Measurements from ENCODE around the gene TBCCD1.
"Not testable (repeated sequence)": the region's sequence is repeated elsewhere in the genome, so short reads cannot be mapped to it uniquely, and the experiment has no call there.

TBCCD1 gene

DNA sequence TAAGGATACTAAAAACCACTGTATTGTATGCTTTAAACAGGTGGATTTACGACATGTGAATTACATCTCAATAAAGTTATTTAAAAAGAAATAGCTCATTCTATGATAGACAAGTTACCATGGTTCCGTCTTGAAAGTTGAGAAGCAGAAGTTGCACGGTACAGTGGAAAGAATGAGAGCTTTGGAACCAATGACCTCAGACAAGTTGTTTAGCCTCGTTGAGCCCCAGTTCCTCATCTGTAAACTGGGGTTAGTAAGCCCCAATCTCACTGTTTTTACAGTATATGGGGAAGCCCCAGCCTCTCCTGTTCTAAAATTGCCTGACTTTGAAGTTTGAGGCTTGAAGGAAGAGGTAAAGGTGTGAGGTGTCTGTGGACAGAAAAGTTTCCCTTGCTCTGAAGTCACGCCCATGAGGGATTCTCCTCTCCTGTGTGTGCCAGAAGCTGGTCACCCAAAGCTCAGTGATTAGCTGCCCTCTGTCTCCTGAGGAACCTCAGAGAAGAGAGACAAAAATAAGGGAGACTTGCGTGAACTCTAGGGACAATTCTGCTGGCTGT lies 32.9 kb downstream of the TBCCD1 start:
- Histone ChIP-seq H3K27ac (ENCODE audit: poor library complexity, severe bottlenecking) (no peak overlapping the region), H3K36me3 (ENCODE audit: low read depth) (no peaks in the 10 kb centered on the region), H3K9me3 (ENCODE audit: severe bottlenecking) (no peaks in the 10 kb centered on the region), H3K4me3 (ENCODE audit: severe bottlenecking) (no peak overlapping the region), H3K4me1 (ENCODE audit: insufficient read depth, poor library complexity, severe bottlenecking) (no peaks in the 10 kb centered on the region), H3K27me3 (ENCODE audit: insufficient read depth, poor library complexity, severe bottlenecking) (no peaks in the 10 kb centered on the region)
- ATAC-seq (ENCODE audit: low read depth) (no peak), DNase-seq (ENCODE audit: low spot score) (no peak)
- TF ChIP-seq, protein P1, sequence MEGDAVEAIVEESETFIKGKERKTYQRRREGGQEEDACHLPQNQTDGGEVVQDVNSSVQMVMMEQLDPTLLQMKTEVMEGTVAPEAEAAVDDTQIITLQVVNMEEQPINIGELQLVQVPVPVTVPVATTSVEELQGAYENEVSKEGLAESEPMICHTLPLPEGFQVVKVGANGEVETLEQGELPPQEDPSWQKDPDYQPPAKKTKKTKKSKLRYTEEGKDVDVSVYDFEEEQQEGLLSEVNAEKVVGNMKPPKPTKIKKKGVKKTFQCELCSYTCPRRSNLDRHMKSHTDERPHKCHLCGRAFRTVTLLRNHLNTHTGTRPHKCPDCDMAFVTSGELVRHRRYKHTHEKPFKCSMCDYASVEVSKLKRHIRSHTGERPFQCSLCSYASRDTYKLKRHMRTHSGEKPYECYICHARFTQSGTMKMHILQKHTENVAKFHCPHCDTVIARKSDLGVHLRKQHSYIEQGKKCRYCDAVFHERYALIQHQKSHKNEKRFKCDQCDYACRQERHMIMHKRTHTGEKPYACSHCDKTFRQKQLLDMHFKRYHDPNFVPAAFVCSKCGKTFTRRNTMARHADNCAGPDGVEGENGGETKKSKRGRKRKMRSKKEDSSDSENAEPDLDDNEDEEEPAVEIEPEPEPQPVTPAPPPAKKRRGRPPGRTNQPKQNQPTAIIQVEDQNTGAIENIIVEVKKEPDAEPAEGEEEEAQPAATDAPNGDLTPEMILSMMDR (IDR thresholded peaks at IDR 0.05; ENCODE audit: poor library complexity, severe bottlenecking), result no peak

DNA sequence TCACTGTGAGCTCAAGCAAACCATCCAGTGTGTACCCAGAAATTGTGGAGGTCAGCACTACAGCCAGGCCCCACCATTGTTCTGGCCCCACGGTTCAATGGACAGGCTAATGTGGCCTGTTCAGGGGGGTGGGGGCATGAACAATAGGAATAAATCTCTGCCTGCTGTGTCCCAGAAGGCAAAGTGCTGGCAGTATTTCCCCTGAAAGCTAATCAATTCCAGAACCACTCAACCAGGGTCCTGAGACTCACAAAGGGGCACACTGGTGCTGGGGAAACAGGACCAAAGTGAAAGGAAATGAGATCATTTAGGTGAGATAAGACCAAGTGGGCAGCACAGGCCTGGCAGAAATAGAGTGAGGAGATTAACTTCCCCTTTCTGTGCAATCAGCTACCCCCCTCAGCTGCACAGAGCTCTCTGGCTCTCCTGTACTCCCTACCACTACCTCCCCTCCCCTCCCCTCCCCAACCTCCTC lies 34.5 kb downstream of the TBCCD1 start:
- TF ChIP-seq, protein P1 (IDR thresholded peaks at IDR 0.05; ENCODE audit: poor library complexity, severe bottlenecking), result no peak
- Histone ChIP-seq H3K27ac (ENCODE audit: poor library complexity, severe bottlenecking) (no peak overlapping the region), H3K36me3 (ENCODE audit: low read depth) (no peaks in the 10 kb centered on the region), H3K4me1 (ENCODE audit: insufficient read depth, poor library complexity, severe bottlenecking) (no peaks in the 10 kb centered on the region), H3K9me3 (ENCODE audit: severe bottlenecking) (no peaks in the 10 kb centered on the region), H3K27me3 (ENCODE audit: insufficient read depth, poor library complexity, severe bottlenecking) (no peaks in the 10 kb centered on the region), H3K4me3 (ENCODE audit: severe bottlenecking) (no peak overlapping the region)
- no peak for ATAC-seq (ENCODE audit: low read depth)
- no peak for DNase-seq (ENCODE audit: low spot score)

DNA sequence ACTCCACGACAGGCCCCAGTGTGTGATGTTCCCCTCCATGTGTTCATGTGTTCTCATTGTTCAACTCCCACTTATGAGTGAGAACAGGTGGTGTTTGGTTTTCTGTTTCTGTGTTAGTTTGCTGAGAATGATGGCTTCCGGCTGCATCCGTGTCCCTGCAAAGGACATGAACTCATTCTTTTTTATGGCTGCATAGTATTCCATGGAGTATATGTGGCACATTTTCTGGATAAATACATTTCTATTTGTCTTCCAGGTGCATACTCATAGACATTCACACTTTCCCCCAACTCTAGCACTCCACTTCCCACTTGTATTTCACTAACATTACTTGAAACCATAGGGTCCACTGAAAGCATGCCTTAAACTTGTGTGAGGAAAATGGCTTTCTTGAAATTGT lies 35.4 kb downstream of the TBCCD1 start:
- not testable (repeated sequence) for H3K4me1 ChIP-seq (ENCODE audit: insufficient read depth, poor library complexity, severe bottlenecking); H3K9me3 ChIP-seq (ENCODE audit: severe bottlenecking); H3K27ac ChIP-seq (ENCODE audit: poor library complexity, severe bottlenecking); ATAC-seq (ENCODE audit: low read depth); H3K36me3 ChIP-seq (ENCODE audit: low read depth); H3K27me3 ChIP-seq (ENCODE audit: insufficient read depth, poor library complexity, severe bottlenecking); H3K4me3 ChIP-seq (ENCODE audit: severe bottlenecking); DNase-seq (ENCODE audit: low spot score)

DNA sequence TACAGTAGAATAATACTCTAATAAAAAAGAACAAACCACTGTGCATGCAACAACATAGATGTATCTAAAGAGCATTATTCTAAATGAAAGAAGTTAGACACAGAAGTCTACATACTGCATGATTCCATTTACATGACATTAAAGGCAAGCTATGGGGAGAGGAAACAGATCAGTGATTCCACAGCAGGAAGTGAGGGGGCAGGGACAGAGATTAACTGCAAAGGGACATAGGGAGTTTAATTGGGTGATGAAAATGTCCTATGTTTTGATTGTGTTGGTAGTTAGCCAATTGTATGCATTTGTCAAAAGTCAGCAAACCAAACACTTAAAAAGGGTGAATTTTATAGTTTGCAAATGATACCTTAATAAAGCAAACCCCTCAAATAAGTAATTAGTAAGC lies 36.7 kb downstream of the TBCCD1 start:
- no peaks in the 10 kb centered on the region for H3K4me1 ChIP-seq (ENCODE audit: insufficient read depth, poor library complexity, severe bottlenecking)

DNA sequence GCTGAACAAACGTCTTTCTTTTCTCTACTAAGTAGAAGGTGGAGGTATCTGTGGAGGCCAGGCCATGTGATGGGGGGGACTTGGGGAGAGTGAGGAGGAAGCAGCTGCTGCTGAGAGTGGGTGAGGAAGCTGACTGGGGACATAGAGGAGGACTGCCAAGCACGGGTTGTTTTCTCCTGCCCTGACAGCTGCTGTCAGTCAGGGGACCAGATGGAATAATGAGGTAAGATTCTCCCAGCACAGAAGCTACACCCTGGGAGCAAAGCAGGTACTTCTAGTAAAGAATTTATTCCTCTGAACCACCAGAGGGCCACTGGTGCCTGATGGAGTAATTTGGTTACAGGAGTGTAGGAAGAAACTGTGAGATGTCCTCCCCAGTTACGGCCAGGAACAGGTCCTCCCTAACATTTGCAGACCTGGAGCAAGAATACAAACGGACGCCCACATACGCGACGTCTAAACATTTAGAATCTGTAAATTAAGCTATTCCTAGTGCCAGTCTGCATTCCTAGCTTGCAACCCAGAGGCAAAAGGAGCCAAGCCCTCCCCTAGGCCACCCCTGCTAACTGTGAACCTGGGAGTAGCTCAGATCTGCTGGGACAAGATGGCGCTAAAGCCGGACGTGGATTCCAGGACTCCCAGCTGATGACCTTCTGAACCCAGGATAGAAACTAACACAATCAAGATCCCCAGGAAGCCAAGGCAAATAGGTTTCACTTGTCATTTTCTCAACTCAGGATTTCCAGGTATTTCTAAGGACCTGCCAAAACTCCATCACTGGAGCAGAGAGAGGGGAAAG lies 37.7 kb downstream of the TBCCD1 start:
- TF ChIP-seq, protein P1 (IDR thresholded peaks at IDR 0.05; ENCODE audit: poor library complexity, severe bottlenecking), result no peak
- Histone ChIP-seq H3K27ac (ENCODE audit: poor library complexity, severe bottlenecking) (no peak overlapping the region), H3K4me3 (ENCODE audit: severe bottlenecking) (no peak overlapping the region), H3K4me1 (ENCODE audit: insufficient read depth, poor library complexity, severe bottlenecking) (no peaks in the 10 kb centered on the region), H3K27me3 (ENCODE audit: insufficient read depth, poor library complexity, severe bottlenecking) (no peaks in the 10 kb centered on the region), H3K36me3 (ENCODE audit: low read depth) (no peaks in the 10 kb centered on the region), H3K9me3 (ENCODE audit: severe bottlenecking) (no peaks in the 10 kb centered on the region)
- ATAC-seq (ENCODE audit: low read depth) (no peak), DNase-seq (ENCODE audit: low spot score) (no peak)

More for the DNA sequence above, 36.7 kb downstream of the TBCCD1 start:
- H3K36me3 ChIP-seq (ENCODE audit: low read depth), result no peaks in the 10 kb centered on the region
- H3K9me3 ChIP-seq (ENCODE audit: severe bottlenecking), result no peaks in the 10 kb centered on the region
- TF ChIP-seq, protein P1 (IDR thresholded peaks at IDR 0.05; ENCODE audit: poor library complexity, severe bottlenecking), result no peak
- H3K27me3 ChIP-seq (ENCODE audit: insufficient read depth, poor library complexity, severe bottlenecking), result no peaks in the 10 kb centered on the region
- H3K4me3 ChIP-seq (ENCODE audit: severe bottlenecking), result no peak overlapping the region
- no peak for DNase-seq (ENCODE audit: low spot score)
- ATAC-seq (ENCODE audit: low read depth), result no peak
- no peak overlapping the region for H3K27ac ChIP-seq (ENCODE audit: poor library complexity, severe bottlenecking)

All from RWPE2 (cell line).